Endodermal cell (in vitro differentiated cells): Measurements from ENCODE around the gene RASGRF2. TPM values are rescaled to one million over a fixed set of nuclear protein-coding genes. Genes with fewer than 3 reads are reported as not detected.

Experiments used
- DNase-seq: peaks from one replicate; pipeline ENCODE4 v3.0.0-alpha.2; 2017
- H3K27ac ChIP-seq: 2 replicates; pipeline ENCODE4 v1.5.1; 2013; ENCODE audit warnings: mild to moderate bottlenecking, low read depth, low read length, moderate library complexity
- H3K27me3 ChIP-seq: 2 replicates; pipeline ENCODE4 v1.6.1; 2013; ENCODE audit warnings: mild to moderate bottlenecking, low read length, moderate library complexity; ENCODE audit not compliant: insufficient read depth, control insufficient read depth, poor library complexity, severe bottlenecking
- H3K36me3 ChIP-seq: 2 replicates; pipeline ENCODE4 v1.7.0; 2013; ENCODE audit warnings: mild to moderate bottlenecking, low read length, moderate library complexity; ENCODE audit not compliant: control insufficient read depth, insufficient read depth
- H3K4me1 ChIP-seq: one replicate; pipeline ENCODE4 v1.7.0; 2013; ENCODE audit warnings: low read length; ENCODE audit not compliant: control insufficient read depth, insufficient read depth
- H3K4me3 ChIP-seq: 2 replicates; pipeline ENCODE4 v1.5.1; 2013; ENCODE audit warnings: mild to moderate bottlenecking, low read length, moderate library complexity
- H3K9ac ChIP-seq: 2 replicates; pipeline ENCODE4 v1.6.1; 2013; ENCODE audit warnings: mild to moderate bottlenecking, low read length, moderate library complexity; ENCODE audit not compliant: poor library complexity, severe bottlenecking; ENCODE audit errors: extremely low read depth
- H3K9me3 ChIP-seq: 2 replicates; pipeline ENCODE4 v1.6.1; 2013; ENCODE audit warnings: mild to moderate bottlenecking, low read length, moderate library complexity; ENCODE audit not compliant: control insufficient read depth
- H3K27ac Mint-ChIP-seq: 2 replicates; pipeline ENCODE4 v1.8.0; 2020; ENCODE audit warnings: mixed read lengths
- H3K27me3 Mint-ChIP-seq: 2 replicates; pipeline ENCODE4 v1.8.0; 2021; ENCODE audit warnings: mild to moderate bottlenecking, mixed read lengths; ENCODE audit not compliant: insufficient read depth
- H3K36me3 Mint-ChIP-seq: 2 replicates; pipeline ENCODE4 v1.8.0; 2020; ENCODE audit warnings: low read depth, mixed read lengths
- H3K4me1 Mint-ChIP-seq: 2 replicates; pipeline ENCODE4 v1.8.0; 2020; ENCODE audit warnings: mixed read lengths
- H3K4me3 Mint-ChIP-seq: 2 replicates; pipeline ENCODE4 v1.8.0; 2020; ENCODE audit warnings: mild to moderate bottlenecking, moderate library complexity, mixed read lengths
- H3K9me3 Mint-ChIP-seq: 2 replicates; pipeline ENCODE4 v1.8.0; 2020; ENCODE audit warnings: mild to moderate bottlenecking, mixed read lengths
- WGBS, 2 experiments: methylation state at CpG; one replicate each; pipeline versions ENCODE4 v1.1.5 to v1.1.7; 2013; ENCODE audit warnings: missing lambda C conversion rate in 2 of 2, mixed read lengths in 1 of 2; ENCODE audit not compliant: insufficient coverage in 1 of 2, insufficient read length in 1 of 2; 5-methylcytosine and 5-hydroxymethylcytosine counted together
- total RNA-seq, 2 donors: library from RNA; stranded (reverse); fragmentation: NEBNext Ultra II Directional in 1 of 2; extraction: Animal tissue kit (Norgen Biotek cat#: 25700) in 1 of 2; gene quantifications; 2 replicates in 1 of 2; 3 replicates in 1 of 2; pipeline ENCODE4 v1.2.1, GENCODE V29; 2021
- TF ChIP-seq, protein P1 (sequence below): fragments of 200-600 bp; sonication (generic); conservative IDR thresholded peaks from 2 replicates; pipeline ENCODE4 v1.5.0; 2021; ENCODE audit warnings: antibody characterized with exemption, mild to moderate bottlenecking

RASGRF2 gene
- total RNA-seq, 2 donors from 2014 or later, result 0.64 to 14.4 TPM

DNA sequence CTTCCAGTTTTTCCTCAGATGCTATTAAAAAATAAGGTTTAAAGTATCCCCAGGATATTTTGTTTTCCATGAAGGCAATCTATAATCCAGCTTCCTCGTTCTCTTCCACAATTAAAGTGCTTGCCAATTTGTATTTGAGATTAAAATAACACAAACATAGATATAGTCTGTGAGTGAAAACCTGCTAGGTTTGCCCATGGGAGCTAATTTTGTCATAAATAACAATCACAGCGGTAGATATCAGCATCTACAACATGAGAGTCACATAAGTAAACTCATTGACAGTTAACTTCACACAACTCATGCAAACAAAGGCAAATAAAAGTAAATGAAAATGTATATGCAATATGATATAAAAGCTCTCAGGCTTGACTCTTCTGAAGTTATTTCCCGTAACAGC lies 29.2 kb upstream of the RASGRF2 start:
- WGBS, 2 experiments, result 88% methylated on average over 3 of the region's 3 CpGs; no CpG with 5 or more reads in 1 of the 2 experiments
- no peaks in the 10 kb centered on the region for H3K9me3 Mint-ChIP-seq
- TF ChIP-seq, protein P1, sequence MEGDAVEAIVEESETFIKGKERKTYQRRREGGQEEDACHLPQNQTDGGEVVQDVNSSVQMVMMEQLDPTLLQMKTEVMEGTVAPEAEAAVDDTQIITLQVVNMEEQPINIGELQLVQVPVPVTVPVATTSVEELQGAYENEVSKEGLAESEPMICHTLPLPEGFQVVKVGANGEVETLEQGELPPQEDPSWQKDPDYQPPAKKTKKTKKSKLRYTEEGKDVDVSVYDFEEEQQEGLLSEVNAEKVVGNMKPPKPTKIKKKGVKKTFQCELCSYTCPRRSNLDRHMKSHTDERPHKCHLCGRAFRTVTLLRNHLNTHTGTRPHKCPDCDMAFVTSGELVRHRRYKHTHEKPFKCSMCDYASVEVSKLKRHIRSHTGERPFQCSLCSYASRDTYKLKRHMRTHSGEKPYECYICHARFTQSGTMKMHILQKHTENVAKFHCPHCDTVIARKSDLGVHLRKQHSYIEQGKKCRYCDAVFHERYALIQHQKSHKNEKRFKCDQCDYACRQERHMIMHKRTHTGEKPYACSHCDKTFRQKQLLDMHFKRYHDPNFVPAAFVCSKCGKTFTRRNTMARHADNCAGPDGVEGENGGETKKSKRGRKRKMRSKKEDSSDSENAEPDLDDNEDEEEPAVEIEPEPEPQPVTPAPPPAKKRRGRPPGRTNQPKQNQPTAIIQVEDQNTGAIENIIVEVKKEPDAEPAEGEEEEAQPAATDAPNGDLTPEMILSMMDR, result no peak
- no peaks in the 10 kb centered on the region for H3K27me3 Mint-ChIP-seq
- Histone ChIP-seq H3K4me1 (no peaks in the 10 kb centered on the region), H3K9ac (no peak overlapping the region), H3K9me3 (no peaks in the 10 kb centered on the region), H3K27ac (no peak overlapping the region), H3K27me3 (no peaks in the 10 kb centered on the region), H3K36me3 (no peaks in the 10 kb centered on the region), H3K4me3 (no peak overlapping the region)
- no peak overlapping the region for H3K4me3 Mint-ChIP-seq
- H3K36me3 Mint-ChIP-seq, result no peaks in the 10 kb centered on the region
- no peaks in the 10 kb centered on the region for H3K4me1 Mint-ChIP-seq
- H3K27ac Mint-ChIP-seq, result no peak overlapping the region
- no peak for DNase-seq

DNA sequence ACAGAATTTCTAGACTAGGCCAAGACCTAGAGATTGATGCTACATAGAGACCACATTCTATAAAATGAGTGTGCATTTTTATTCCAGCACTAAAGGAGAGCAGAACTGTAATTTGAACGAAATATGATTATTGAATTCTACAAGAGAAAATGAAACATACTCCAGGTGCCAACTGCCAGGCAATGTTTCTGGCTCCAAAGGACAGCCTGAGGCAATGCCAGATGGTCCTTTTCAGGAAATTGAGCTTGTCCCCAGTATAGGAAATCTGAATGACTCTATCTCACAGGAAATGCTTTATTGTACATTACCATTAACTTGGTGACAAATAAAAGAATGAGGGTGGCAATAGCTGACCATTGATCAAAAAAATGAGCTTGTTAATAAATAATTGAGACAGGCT lies 28.8 kb upstream of the RASGRF2 start:
- DNase-seq, result no peak
- no peaks in the 10 kb centered on the region for H3K4me1 ChIP-seq
- no peaks in the 10 kb centered on the region for H3K27me3 Mint-ChIP-seq
- H3K27ac Mint-ChIP-seq, result no peak overlapping the region
- no peaks in the 10 kb centered on the region for H3K36me3 ChIP-seq
- 90% methylated on average over 1 of the region's 1 CpG for WGBS, 2 experiments
- H3K9me3 Mint-ChIP-seq, result no peaks in the 10 kb centered on the region
- TF ChIP-seq, protein P1, result no peak
- no peak overlapping the region for H3K4me3 Mint-ChIP-seq
- H3K36me3 Mint-ChIP-seq, result no peaks in the 10 kb centered on the region
- H3K4me3 ChIP-seq, result no peak overlapping the region
- H3K27ac ChIP-seq, result no peak overlapping the region
- H3K27me3 ChIP-seq, result no peaks in the 10 kb centered on the region
- no peak overlapping the region for H3K9ac ChIP-seq
- H3K9me3 ChIP-seq, result no peaks in the 10 kb centered on the region
- H3K4me1 Mint-ChIP-seq, result no peaks in the 10 kb centered on the region

DNA sequence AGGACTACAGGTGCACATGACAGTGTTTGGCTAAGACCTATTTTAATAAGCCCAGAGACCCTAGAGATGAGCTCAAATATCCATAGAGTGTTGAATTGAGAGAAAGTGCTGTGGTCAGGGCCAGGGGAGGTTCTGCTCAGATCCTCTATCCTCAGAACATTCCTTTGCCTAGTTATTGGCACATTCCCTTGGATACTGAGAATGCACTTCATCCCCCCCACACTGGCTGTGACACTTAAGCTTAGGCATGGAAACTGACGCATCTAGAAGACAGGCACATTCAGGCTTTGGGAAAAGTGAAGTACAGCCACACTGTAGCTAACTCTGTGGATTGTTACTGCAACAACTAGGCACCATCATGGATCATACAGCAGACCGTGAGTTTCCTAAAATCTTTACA lies 27.1 kb upstream of the RASGRF2 start:
- Histone ChIP-seq H3K27ac (no peak overlapping the region), H3K9me3 (no peaks in the 10 kb centered on the region), H3K9ac (no peak overlapping the region), H3K27me3 (no peaks in the 10 kb centered on the region), H3K4me1 (no peaks in the 10 kb centered on the region), H3K36me3 (no peaks in the 10 kb centered on the region), H3K4me3 (no peak overlapping the region)
- H3K4me3 Mint-ChIP-seq, result no peak overlapping the region
- H3K27ac Mint-ChIP-seq, result no peak overlapping the region
- TF ChIP-seq, protein P1, result no peak
- H3K27me3 Mint-ChIP-seq, result no peaks in the 10 kb centered on the region
- H3K36me3 Mint-ChIP-seq, result no peaks in the 10 kb centered on the region
- no peaks in the 10 kb centered on the region for H3K4me1 Mint-ChIP-seq
- no peak for DNase-seq
- H3K9me3 Mint-ChIP-seq, result no peaks in the 10 kb centered on the region
- 71 to 94% methylated on average over 1 to 2 of the region's 2 CpGs for WGBS, 2 experiments
